ENCODE results near the gene GAB1. TPM values are rescaled to one million over a fixed set of nuclear protein-coding genes. Genes with fewer than 3 reads are reported as not detected.
A peak's percentile ranks its signal among the peaks of the same experiment; 100 is the strongest.

The GAB1 gene
- total RNA-seq, 3 donors from 2014 or later (not counting 1 experiment from before 2014, with no cell fraction given) = 11.5 to 25.4 (median 11.9) TPM

GRCh38 chr4:143399113-143399949 is 62.7 kb downstream of the GAB1 start:
- ATAC-seq (peak; percentile 76 to 78 (median 78)), DNase-seq (peak in 1 of 2 donors; percentile 52)
- WGBS (ENCODE audit: insufficient coverage) = 72% methylated on average over 4 of the region's 5 CpGs
- Histone ChIP-seq H3K4me3 (ENCODE audit: low read length) (no peak overlapping the region), H3K27ac (ENCODE audit: low read length) (no peak overlapping the region), H3K9me3 (ENCODE audit: control insufficient read depth, insufficient read depth, low read length) (no peaks in the 10 kb centered on the region), H3K4me1 (ENCODE audit: control insufficient read depth, insufficient read depth, low read length) (no peaks in the 10 kb centered on the region), H3K36me3 (ENCODE audit: control insufficient read depth, insufficient read depth, low read length) (no peaks in the 10 kb centered on the region), H3K27me3 (ENCODE audit: control insufficient read depth, insufficient read depth, low read length) (no peaks in the 10 kb centered on the region)
- H3K27ac Mint-ChIP-seq = no peak overlapping the region
- H3K4me1 Mint-ChIP-seq = peaks cover 22 to 27% of the 10 kb centered on the region in 2 donors
- H3K27me3 Mint-ChIP-seq (ENCODE audit: low read depth in 2 of 2) = peaks cover 0 to 9% of the 10 kb centered on the region in 2 donors
- H3K4me3 Mint-ChIP-seq = no peak overlapping the region
- TF ChIP-seq CTCF (IDR thresholded peaks at IDR 0.05) = peak; percentile 75
- H3K9me3 Mint-ChIP-seq = no peaks in the 10 kb centered on the region
- intact Hi-C loops (cut with micrococcal nuclease) = no loop called here
- H3K36me3 Mint-ChIP-seq = no peaks in the 10 kb centered on the region

GRCh38 chr4:143400082-143400481 is 63.4 kb downstream of the GAB1 start:
- no peak overlapping the region for H3K4me3 ChIP-seq (ENCODE audit: low read length)
- no peak overlapping the region for H3K4me3 Mint-ChIP-seq
- H3K27ac Mint-ChIP-seq = no peak overlapping the region
- TF ChIP-seq CTCF (IDR thresholded peaks at IDR 0.05) = no peak
- no peaks in the 10 kb centered on the region for H3K27me3 ChIP-seq (ENCODE audit: control insufficient read depth, insufficient read depth, low read length)
- peaks cover 24 to 34% of the 10 kb centered on the region in 2 donors for H3K4me1 Mint-ChIP-seq
- intact Hi-C loops (cut with micrococcal nuclease) = loop anchor here (10.0 kb wide), 1 partner anchor 45 kb away; no protein-coding TSS in a partner anchor
- no peak overlapping the region for H3K27ac ChIP-seq (ENCODE audit: low read length)
- DNase-seq = no peak
- no peaks in the 10 kb centered on the region for H3K9me3 ChIP-seq (ENCODE audit: control insufficient read depth, insufficient read depth, low read length)
- no peak for ATAC-seq
- WGBS (ENCODE audit: insufficient coverage) = 68% methylated on average over 1 of the region's 2 CpGs
- no peaks in the 10 kb centered on the region for H3K4me1 ChIP-seq (ENCODE audit: control insufficient read depth, insufficient read depth, low read length)
- H3K36me3 Mint-ChIP-seq = no peaks in the 10 kb centered on the region
- peaks cover 0 to 9% of the 10 kb centered on the region in 2 donors for H3K27me3 Mint-ChIP-seq (ENCODE audit: low read depth in 2 of 2)
- H3K9me3 Mint-ChIP-seq = no peaks in the 10 kb centered on the region
- H3K36me3 ChIP-seq (ENCODE audit: control insufficient read depth, insufficient read depth, low read length) = no peaks in the 10 kb centered on the region

GRCh38 chr4:143402776-143403552 is 66.3 kb downstream of the GAB1 start:
- Histone ChIP-seq H3K27ac (ENCODE audit: low read length) (no peak overlapping the region), H3K9me3 (ENCODE audit: control insufficient read depth, insufficient read depth, low read length) (no peaks in the 10 kb centered on the region), H3K27me3 (ENCODE audit: control insufficient read depth, insufficient read depth, low read length) (no peaks in the 10 kb centered on the region), H3K36me3 (ENCODE audit: control insufficient read depth, insufficient read depth, low read length) (no peaks in the 10 kb centered on the region), H3K4me3 (ENCODE audit: low read length) (no peak overlapping the region), H3K4me1 (ENCODE audit: control insufficient read depth, insufficient read depth, low read length) (peaks cover 8% of the 10 kb centered on the region)
- no peaks in the 10 kb centered on the region for H3K36me3 Mint-ChIP-seq
- peaks cover 29 to 51% of the 10 kb centered on the region in 2 donors for H3K4me1 Mint-ChIP-seq
- no peak for TF ChIP-seq CTCF (IDR thresholded peaks at IDR 0.05)
- no peaks in the 10 kb centered on the region for H3K9me3 Mint-ChIP-seq
- intact Hi-C loops (cut with micrococcal nuclease) = loop anchor here (10.0 kb wide), 1 partner anchor 48 kb away; no protein-coding TSS in a partner anchor
- peak overlapping the region; percentile 63 for H3K4me3 Mint-ChIP-seq
- H3K27me3 Mint-ChIP-seq (ENCODE audit: low read depth in 2 of 2) = no peaks in the 10 kb centered on the region
- ATAC-seq (peak in 1 of 3 donors; percentile 34), DNase-seq (no peak)
- peak overlapping the region; percentile 27 to 79 for H3K27ac Mint-ChIP-seq
- WGBS (ENCODE audit: insufficient coverage) = 20% methylated on average over 3 of the region's 4 CpGs
